Duodenal mucosa (tissue), 2 donors: ENCODE measurements around the gene RMDN3.

ENCODE experiments used
- H3K27ac ChIP-seq: one replicate; pipeline ENCODE4 v1.7.0; 2013; ENCODE audit warnings: low read depth, low read length
- H3K27me3 ChIP-seq, 2 donors: one replicate each; pipeline ENCODE4 v1.7.0; 2013; ENCODE audit warnings: low read length in 2 of 2, control low read depth in 1 of 2; ENCODE audit not compliant: insufficient read depth in 2 of 2, control insufficient read depth in 1 of 2
- H3K36me3 ChIP-seq, 2 donors: one replicate each; pipeline ENCODE4 v1.7.0; 2013; ENCODE audit warnings: low read length in 2 of 2, control low read depth in 1 of 2; ENCODE audit not compliant: insufficient read depth in 2 of 2, control insufficient read depth in 1 of 2
- H3K4me1 ChIP-seq, 2 donors: one replicate each; pipeline ENCODE4 v1.7.0; 2013; ENCODE audit warnings: low read length in 2 of 2, control low read depth in 1 of 2; ENCODE audit not compliant: insufficient read depth in 2 of 2, control insufficient read depth in 1 of 2
- H3K4me3 ChIP-seq, 2 donors: one replicate each; pipeline ENCODE4 v1.7.0; 2013; ENCODE audit warnings: low read length in 2 of 2, low read depth in 1 of 2
- H3K9ac ChIP-seq, 2 donors: one replicate each; pipeline ENCODE4 v1.7.0; 2013; ENCODE audit warnings: low read length in 2 of 2, low read depth in 1 of 2
- H3K9me3 ChIP-seq, 2 donors: one replicate each; pipeline ENCODE4 v1.7.0; 2013; ENCODE audit warnings: low read length in 2 of 2, control low read depth in 1 of 2; ENCODE audit not compliant: control insufficient read depth in 1 of 2

RMDN3 gene

DNA sequence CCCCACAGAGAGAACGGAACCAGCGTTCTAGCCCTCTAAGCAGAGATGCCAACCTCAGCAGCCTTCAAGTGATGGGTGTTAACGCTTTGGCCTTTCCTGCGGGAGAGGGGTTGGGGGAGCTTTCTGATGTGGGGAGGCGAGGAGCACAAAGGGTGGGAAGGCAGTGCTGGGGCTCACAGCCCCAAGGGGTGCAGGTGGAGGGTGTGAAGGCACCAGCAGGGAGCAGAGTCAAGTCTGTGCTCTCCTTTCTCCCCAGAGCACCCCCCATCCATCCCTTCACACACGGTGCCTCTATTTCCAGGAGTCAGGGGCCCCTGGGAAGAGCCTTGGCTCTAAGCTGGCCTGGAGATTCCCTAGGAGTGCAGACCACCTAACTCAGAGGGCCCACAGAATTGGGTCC is 18.8 kb upstream of the RMDN3 start:
- H3K4me3 ChIP-seq: no peak overlapping the region
- H3K9me3 ChIP-seq: no peaks in the 10 kb centered on the region
- H3K36me3 ChIP-seq: peaks cover 40 to 51% of the 10 kb centered on the region in 2 donors
- no peaks in the 10 kb centered on the region for H3K27me3 ChIP-seq
- H3K4me1 ChIP-seq: peaks cover 21 to 22% of the 10 kb centered on the region in 2 donors
- H3K27ac ChIP-seq: no peak overlapping the region
- H3K9ac ChIP-seq: no peak overlapping the region

- Histone ChIP-seq H3K4me1 (peaks cover 25 to 26% of the 10 kb centered on the region in 2 donors), H3K27ac (no peak overlapping the region), H3K36me3 (peaks cover 36 to 47% of the 10 kb centered on the region in 2 donors), H3K9me3 (no peaks in the 10 kb centered on the region), H3K9ac (no peak overlapping the region), H3K27me3 (no peaks in the 10 kb centered on the region), H3K4me3 (no peak overlapping the region)
Observed at GRCh38 chr15:40773496-40773895, 18.4 kb upstream of the RMDN3 start.

DNA sequence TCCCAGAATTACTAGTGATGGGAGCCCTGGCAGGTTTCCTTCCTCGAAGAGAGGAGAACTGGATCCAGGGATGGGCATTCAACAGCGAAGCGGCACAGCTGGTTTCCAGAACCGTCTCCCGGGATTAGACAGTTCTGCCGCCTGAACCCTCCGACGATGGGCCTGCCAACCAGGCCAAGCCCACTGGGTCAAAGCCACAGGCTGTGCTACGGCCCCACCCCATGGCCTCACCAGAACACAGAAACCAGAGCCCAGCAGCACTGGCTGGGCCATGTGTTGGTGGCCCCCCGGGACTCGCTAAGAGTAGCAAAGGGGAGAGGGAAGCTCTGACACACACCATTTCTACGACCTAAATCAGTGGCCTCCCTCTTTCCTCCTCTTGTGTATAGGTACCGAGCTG is 17.0 kb upstream of the RMDN3 start:
- Histone ChIP-seq H3K36me3 (peaks cover 34 to 55% of the 10 kb centered on the region in 2 donors), H3K27ac (no peak overlapping the region), H3K27me3 (no peaks in the 10 kb centered on the region), H3K9me3 (no peaks in the 10 kb centered on the region), H3K4me3 (no peak overlapping the region), H3K9ac (no peak overlapping the region), H3K4me1 (peaks cover 36 to 39% of the 10 kb centered on the region in 2 donors)

GRCh38 chr15:40771242-40771641 is 16.2 kb upstream of the RMDN3 start:
- H3K36me3 ChIP-seq: peaks cover 27 to 53% of the 10 kb centered on the region in 2 donors
- no peaks in the 10 kb centered on the region for H3K9me3 ChIP-seq
- no peak overlapping the region for H3K4me3 ChIP-seq
- H3K27ac ChIP-seq: no peak overlapping the region
- no peak overlapping the region for H3K9ac ChIP-seq
- no peaks in the 10 kb centered on the region for H3K27me3 ChIP-seq
- peaks cover 41 to 42% of the 10 kb centered on the region in 2 donors for H3K4me1 ChIP-seq

DNA sequence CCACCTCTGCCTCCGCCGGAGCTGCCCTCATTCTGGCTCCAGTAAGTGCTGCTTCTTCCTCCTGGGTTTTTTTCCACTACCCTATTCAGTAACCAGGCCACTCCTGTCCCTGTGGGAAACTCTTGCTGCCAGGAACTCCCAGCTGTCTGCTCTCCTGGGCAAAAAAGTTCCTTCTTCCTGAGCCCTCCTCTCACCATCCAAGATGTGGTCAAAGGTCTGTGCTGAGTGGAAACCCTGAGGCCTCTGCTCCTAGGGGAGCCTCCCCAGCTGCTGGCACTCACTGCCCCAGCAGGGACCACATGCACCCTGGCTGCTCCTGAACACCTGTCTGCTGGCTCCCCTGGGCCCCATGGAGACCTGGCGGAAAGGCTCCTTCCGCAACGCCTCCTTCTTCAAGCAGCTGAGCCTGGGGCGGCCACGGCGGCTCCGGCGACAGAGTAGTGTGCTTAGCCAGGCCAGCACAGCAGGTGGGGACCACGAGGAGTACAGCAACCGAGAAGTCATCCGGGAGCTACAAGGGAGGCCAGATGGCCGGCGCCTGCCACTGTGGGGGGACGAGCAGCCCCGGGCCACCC is 15.2 kb upstream of the RMDN3 start:
- H3K36me3 ChIP-seq: peaks cover 19 to 43% of the 10 kb centered on the region in 2 donors
- H3K27me3 ChIP-seq: no peaks in the 10 kb centered on the region
- H3K4me3 ChIP-seq: peak overlapping the region; percentile 28 to 43
- peak overlapping the region; percentile 51 to 60 for H3K9ac ChIP-seq
- peak overlapping the region; percentile 73 for H3K27ac ChIP-seq
- H3K4me1 ChIP-seq: peaks cover 47 to 53% of the 10 kb centered on the region in 2 donors
- H3K9me3 ChIP-seq: no peaks in the 10 kb centered on the region

GRCh38 chr15:40769274-40770146 is 14.5 kb upstream of the RMDN3 start, which contains the start of gene C15orf62:
C15orf62 (plus strand) TSS chr15:40769980; CDS start chr15:40770496, 516 bp downstream.
- peaks cover 12 to 36% of the 10 kb centered on the region in 2 donors for H3K36me3 ChIP-seq
- peaks cover 54 to 60% of the 10 kb centered on the region in 2 donors for H3K4me1 ChIP-seq
- H3K4me3 ChIP-seq: peak within 1 kb of the TSS; percentile 28 to 53
- H3K27ac ChIP-seq: peak within 1 kb of the TSS; percentile 73
- no peaks in the 10 kb centered on the region for H3K9me3 ChIP-seq
- H3K27me3 ChIP-seq: no peaks in the 10 kb centered on the region
- peak within 1 kb of the TSS; percentile 51 to 60 for H3K9ac ChIP-seq

DNA sequence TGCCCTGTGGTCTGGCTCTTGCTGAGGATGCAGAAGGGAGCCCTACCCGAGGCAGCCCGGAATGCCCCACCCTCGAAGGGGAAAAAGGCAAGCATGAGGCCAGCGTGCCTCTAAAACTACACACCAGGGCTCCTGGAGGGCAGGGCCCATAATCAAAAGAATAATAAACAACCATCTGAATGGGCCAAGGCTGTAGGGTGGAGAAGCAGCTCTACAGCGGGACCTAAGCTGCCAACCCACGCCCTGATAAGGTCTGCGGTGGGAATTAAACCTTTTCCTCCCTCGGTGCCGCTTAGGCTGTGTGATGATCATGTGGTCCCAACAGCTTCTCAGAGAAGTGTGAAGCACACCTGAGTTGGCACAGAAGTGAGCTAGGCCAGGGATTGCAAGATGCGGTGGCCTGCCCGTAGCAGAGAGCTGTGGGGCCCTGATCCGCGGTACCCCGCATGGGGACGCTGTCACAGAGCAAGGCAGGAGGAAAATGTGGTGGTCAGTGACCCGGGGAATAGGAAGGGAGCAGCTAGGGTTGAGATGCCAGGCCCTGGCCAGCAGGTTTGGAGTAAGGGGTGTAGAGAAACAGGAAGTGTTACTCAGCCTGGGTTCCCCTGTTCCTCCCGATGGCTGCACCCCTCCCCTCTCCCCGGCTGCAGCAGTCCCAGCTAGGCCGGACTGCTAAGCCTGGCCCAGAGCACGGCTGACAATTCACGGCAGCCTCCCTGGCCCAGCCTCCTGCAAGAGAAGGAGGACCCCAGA is 13.6 kb upstream of the RMDN3 start:
- Histone ChIP-seq H3K36me3 (peaks cover 6 to 28% of the 10 kb centered on the region in 2 donors), H3K27me3 (no peaks in the 10 kb centered on the region), H3K4me1 (peaks cover 61 to 62% of the 10 kb centered on the region in 2 donors), H3K27ac (peak overlapping the region; percentile 70), H3K9me3 (no peaks in the 10 kb centered on the region), H3K4me3 (peak overlapping the region; percentile 28 to 53), H3K9ac (peak overlapping the region; percentile 51 to 60)

DNA sequence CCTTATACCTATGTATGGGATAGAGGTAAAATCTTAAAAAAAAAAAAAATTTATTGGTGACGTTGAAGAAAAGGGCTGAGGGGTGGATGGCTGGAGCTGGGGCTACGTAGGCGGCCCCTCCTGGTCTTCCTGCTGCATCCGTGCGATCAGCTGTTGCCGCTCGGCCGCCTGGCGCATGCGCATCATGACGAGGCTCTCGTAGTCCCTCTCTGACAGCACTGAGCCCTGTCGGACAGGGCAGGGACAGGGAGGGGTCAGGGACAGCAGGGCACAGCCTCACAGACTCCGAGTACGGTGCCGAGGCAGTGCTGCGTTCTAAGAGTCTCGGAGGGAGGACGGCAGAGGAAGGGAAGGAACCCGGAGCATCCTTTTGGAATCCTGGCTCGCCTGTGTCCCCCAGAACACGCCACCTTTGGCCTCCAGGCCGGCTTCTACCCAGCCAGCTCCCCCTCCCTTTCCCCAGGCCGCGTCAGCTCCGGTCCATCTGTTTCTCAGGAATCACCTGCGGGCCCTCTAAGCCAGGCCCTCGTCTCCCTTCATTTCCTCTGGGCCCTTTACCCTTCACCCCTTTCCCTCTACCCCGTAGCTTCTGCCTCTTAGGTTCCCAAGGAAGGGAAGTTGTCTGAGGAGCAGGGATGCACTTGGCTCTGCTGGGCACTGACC is 12.9 kb upstream of the RMDN3 start:
- Histone ChIP-seq H3K27ac (no peak overlapping the region), H3K4me1 (peaks cover 66 to 68% of the 10 kb centered on the region in 2 donors), H3K27me3 (no peaks in the 10 kb centered on the region), H3K4me3 (no peak overlapping the region), H3K9ac (peak overlapping the region in 1 of 2 donors; percentile 60), H3K9me3 (no peaks in the 10 kb centered on the region), H3K36me3 (peaks cover 0 to 26% of the 10 kb centered on the region in 2 donors)

GRCh38 chr15:40766906-40767837 is 12.1 kb upstream of the RMDN3 start:
- H3K9me3 ChIP-seq: no peaks in the 10 kb centered on the region
- no peak overlapping the region for H3K27ac ChIP-seq
- H3K36me3 ChIP-seq: peaks cover 0 to 24% of the 10 kb centered on the region in 2 donors
- no peak overlapping the region for H3K4me3 ChIP-seq
- H3K27me3 ChIP-seq: no peaks in the 10 kb centered on the region
- peaks cover 67 to 73% of the 10 kb centered on the region in 2 donors for H3K4me1 ChIP-seq
- peak overlapping the region in 1 of 2 donors; percentile 3 for H3K9ac ChIP-seq
